Upper lobe of left lung (tissue), 6 donors: ENCODE measurements around the gene CRYBG2. TPM values are rescaled to one million over a fixed set of nuclear protein-coding genes. Genes with fewer than 3 reads are reported as not detected.

Experiments
- ATAC-seq, 2 donors: fragments of 200-7000 bp; cut with Tn5 transposase; one replicate each; pipeline ENCODE4 v1.9.1; 2022; ENCODE audit warnings: mild to moderate bottlenecking in 2 of 2, moderate library complexity in 2 of 2; ENCODE audit not compliant: low FRiP score in 2 of 2
- DNase-seq, 2 donors: peaks; one replicate each; pipeline ENCODE4 v3.0.0-alpha.2; 2019 to 2020
- H3K27ac ChIP-seq, 4 donors: fragments of 200-600 bp; sonication (generic); one replicate each; pipeline ENCODE4 v1.5.1; 2016 to 2019
- H3K27me3 ChIP-seq, 4 donors: fragments of 200-600 bp; sonication (generic); one replicate each; pipeline ENCODE4 v1.5.1; 2017 to 2019
- H3K36me3 ChIP-seq, 4 donors: fragments of 200-600 bp; sonication (generic); one replicate each; pipeline ENCODE4 v1.5.1; 2016 to 2019
- H3K4me1 ChIP-seq, 4 donors: fragments of 200-600 bp; sonication (generic); one replicate each; pipeline ENCODE4 v1.5.1; 2018 to 2019
- H3K4me3 ChIP-seq, 4 donors: fragments of 200-600 bp; sonication (generic); one replicate each; pipeline ENCODE4 v1.5.1; 2017 to 2019; ENCODE audit warnings: mild to moderate bottlenecking in 2 of 4, moderate library complexity in 1 of 4
- H3K9me3 ChIP-seq, 4 donors: fragments of 200-600 bp; sonication (generic); one replicate each; pipeline ENCODE4 v1.5.1; 2018 to 2019
- EP300 ChIP-seq, 4 donors: sonication (generic); formaldehyde crosslinking; IDR thresholded peaks; one replicate each; pipeline ENCODE4 v1.5.1; 2017; ENCODE audit warnings: antibody characterized with exemption in 4 of 4, control low read depth in 2 of 4
- POLR2A ChIP-seq, 4 donors: fragments of 450-650 bp; IDR thresholded peaks; one replicate each; pipeline ENCODE4 v1.5.1; 2016 to 2017; ENCODE audit warnings: antibody characterized with exemption in 4 of 4, mild to moderate bottlenecking in 2 of 4
- POLR2AphosphoS5 ChIP-seq, 2 donors: sonication (generic); formaldehyde crosslinking; IDR thresholded peaks; one replicate each; pipeline ENCODE4 v1.5.1; 2017; ENCODE audit warnings: antibody characterized with exemption in 2 of 2
- WGBS, 2 donors: methylation state at CpG; one replicate each; pipeline ENCODE4 v1.1.5; 2017 to 2018; 5-methylcytosine and 5-hydroxymethylcytosine counted together
- total RNA-seq, 6 donors: library from RNA; depleted of rRNA in 4 of 6; stranded (reverse); fragments of >200 nt in 4 of 6; gene quantifications; one replicate each; pipeline versions ENCODE4 v1.1.0 to v1.2.1, GENCODE V29; 2016 to 2021
- TF ChIP-seq, protein P1 (sequence below), 6 experiments: fragments of 450-650 bp in 4 of 6; fragments of 200-600 bp in 2 of 6; sonication (generic) in 2 of 6; IDR thresholded peaks; one replicate each; pipeline ENCODE4 v1.5.1; 2016 to 2019; ENCODE audit warnings: antibody characterized with exemption in 6 of 6
- donor health status: DM: no; HTN: no; CAD: no; lungs with moderate emphysema.
- donor health status: DM: no; HTN: yes; CAD: no; lungs with severe emphysema.

CRYBG2 gene
- total RNA-seq, 6 donors from 2014 or later: 0.59 to 25.2 (median 11.1) TPM

GRCh38 chr1:26361605-26362122 is 7.7 kb upstream of the CRYBG2 start:
- Histone ChIP-seq H3K4me3 (no peak overlapping the region), H3K4me1 (peaks cover 10 to 18% (median 11%) of the 10 kb centered on the region in 4 donors), H3K9me3 (no peaks in the 10 kb centered on the region), H3K27me3 (peaks cover 0 to 22% (median 12%) of the 10 kb centered on the region in 4 donors), H3K27ac (no peak overlapping the region), H3K36me3 (no peaks in the 10 kb centered on the region)
- ATAC-seq: no peak
- TF ChIP-seq POLR2AphosphoS5 (IDR thresholded peaks at IDR 0.05): no peak
- TF ChIP-seq, protein P1, sequence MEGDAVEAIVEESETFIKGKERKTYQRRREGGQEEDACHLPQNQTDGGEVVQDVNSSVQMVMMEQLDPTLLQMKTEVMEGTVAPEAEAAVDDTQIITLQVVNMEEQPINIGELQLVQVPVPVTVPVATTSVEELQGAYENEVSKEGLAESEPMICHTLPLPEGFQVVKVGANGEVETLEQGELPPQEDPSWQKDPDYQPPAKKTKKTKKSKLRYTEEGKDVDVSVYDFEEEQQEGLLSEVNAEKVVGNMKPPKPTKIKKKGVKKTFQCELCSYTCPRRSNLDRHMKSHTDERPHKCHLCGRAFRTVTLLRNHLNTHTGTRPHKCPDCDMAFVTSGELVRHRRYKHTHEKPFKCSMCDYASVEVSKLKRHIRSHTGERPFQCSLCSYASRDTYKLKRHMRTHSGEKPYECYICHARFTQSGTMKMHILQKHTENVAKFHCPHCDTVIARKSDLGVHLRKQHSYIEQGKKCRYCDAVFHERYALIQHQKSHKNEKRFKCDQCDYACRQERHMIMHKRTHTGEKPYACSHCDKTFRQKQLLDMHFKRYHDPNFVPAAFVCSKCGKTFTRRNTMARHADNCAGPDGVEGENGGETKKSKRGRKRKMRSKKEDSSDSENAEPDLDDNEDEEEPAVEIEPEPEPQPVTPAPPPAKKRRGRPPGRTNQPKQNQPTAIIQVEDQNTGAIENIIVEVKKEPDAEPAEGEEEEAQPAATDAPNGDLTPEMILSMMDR (IDR thresholded peaks at IDR 0.05): no peak
- TF ChIP-seq POLR2A (IDR thresholded peaks at IDR 0.05): no peak
- no peak for TF ChIP-seq EP300 (IDR thresholded peaks at IDR 0.05)
- peak in 1 of 2 donors; percentile 64 for DNase-seq
- WGBS, 2 donors: 85 to 91% methylated on average over 10 to 12 of the region's 12 CpGs

GRCh38 chr1:26360807-26361604 is 7.1 kb upstream of the CRYBG2 start:
- Histone ChIP-seq H3K27me3 (peaks cover 0 to 22% (median 12%) of the 10 kb centered on the region in 4 donors), H3K4me3 (peak overlapping the region in 3 of 4 donors; percentile 0 to 36 (median 22)), H3K4me1 (peaks cover 10 to 18% (median 11%) of the 10 kb centered on the region in 4 donors), H3K27ac (no peak overlapping the region), H3K9me3 (no peaks in the 10 kb centered on the region), H3K36me3 (no peaks in the 10 kb centered on the region)
- 67 to 72% methylated on average over 19 to 27 of the region's 27 CpGs for WGBS, 2 donors
- TF ChIP-seq EP300 (IDR thresholded peaks at IDR 0.05) (no peak), POLR2A (IDR thresholded peaks at IDR 0.05) (no peak), POLR2AphosphoS5 (IDR thresholded peaks at IDR 0.05) (no peak)
- TF ChIP-seq, protein P1 (IDR thresholded peaks at IDR 0.05): no peak
- DNase-seq: peak in 1 of 2 donors; percentile 53
- ATAC-seq: no peak

DNA sequence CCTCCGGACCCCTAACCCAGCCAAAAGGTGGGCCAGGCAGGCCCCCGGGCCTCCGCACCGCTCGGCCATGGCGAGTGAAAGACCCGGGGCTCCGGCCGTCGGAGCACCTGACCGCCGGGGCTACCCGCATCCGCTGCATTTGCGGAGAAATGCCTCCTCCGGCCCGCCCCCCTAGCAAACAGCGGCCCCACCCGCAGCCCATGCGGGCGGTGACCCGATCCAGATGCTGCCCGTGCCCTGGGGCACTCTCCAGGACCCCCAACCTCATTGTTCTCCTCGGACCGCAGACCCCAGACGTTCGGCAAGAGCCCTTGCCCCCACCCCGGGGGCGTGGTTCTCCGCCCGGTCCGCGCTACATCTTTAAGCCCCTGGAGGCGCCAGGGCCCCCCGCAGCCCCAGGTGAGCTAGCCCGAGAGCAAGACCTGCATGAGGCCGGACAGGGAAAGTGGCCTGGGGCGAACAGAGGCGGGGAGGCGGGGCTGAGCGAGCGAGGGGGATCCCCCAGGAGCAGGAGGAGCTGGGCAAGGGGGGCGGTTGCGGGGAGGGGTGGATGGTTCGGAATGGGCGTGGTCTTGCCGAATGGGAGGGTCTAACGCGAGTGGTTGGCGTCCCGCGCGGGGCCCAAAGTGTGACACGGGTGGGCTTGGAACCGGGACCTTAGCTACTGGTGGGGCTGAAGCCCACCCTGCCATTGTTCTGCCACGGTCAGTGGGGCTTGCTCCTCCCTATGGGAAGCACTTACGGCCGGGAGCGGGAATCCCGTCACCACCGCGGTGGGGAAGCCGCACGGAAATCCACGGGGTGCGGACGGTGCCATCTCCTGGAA is 6.3 kb upstream of the CRYBG2 start:
- Histone ChIP-seq H3K27me3 (peaks cover 0 to 22% (median 12%) of the 10 kb centered on the region in 4 donors), H3K27ac (peak overlapping the region in 1 of 4 donors; percentile 21), H3K36me3 (no peaks in the 10 kb centered on the region), H3K4me1 (peaks cover 10 to 18% (median 11%) of the 10 kb centered on the region in 4 donors), H3K4me3 (peak overlapping the region in 3 of 4 donors; percentile 0 to 36 (median 22)), H3K9me3 (no peaks in the 10 kb centered on the region)
- no peak for ATAC-seq
- no peak for TF ChIP-seq POLR2AphosphoS5 (IDR thresholded peaks at IDR 0.05)
- TF ChIP-seq EP300 (IDR thresholded peaks at IDR 0.05): no peak
- TF ChIP-seq POLR2A (IDR thresholded peaks at IDR 0.05): no peak
- TF ChIP-seq, protein P1 (IDR thresholded peaks at IDR 0.05): no peak
- DNase-seq: peak in 1 of 2 donors; percentile 83
- WGBS, 2 donors: 0 to 5% methylated on average over 23 to 55 of the region's 67 CpGs

- no peak for TF ChIP-seq POLR2AphosphoS5 (IDR thresholded peaks at IDR 0.05)
- TF ChIP-seq EP300 (IDR thresholded peaks at IDR 0.05): no peak
- TF ChIP-seq, protein P1 (IDR thresholded peaks at IDR 0.05): no peak
- no peak for TF ChIP-seq POLR2A (IDR thresholded peaks at IDR 0.05)
- Histone ChIP-seq H3K9me3 (no peaks in the 10 kb centered on the region), H3K27me3 (peaks cover 0 to 22% (median 12%) of the 10 kb centered on the region in 4 donors), H3K4me1 (peaks cover 11 to 13% (median 12%) of the 10 kb centered on the region in 4 donors), H3K27ac (no peak overlapping the region), H3K4me3 (no peak overlapping the region), H3K36me3 (no peaks in the 10 kb centered on the region)
- DNase-seq (no peak), ATAC-seq (no peak)
- 57 to 59% methylated on average over 15 of the region's 15 CpGs for WGBS, 2 donors
Observed at GRCh38 chr1:26358411-26359384, 4.8 kb upstream of the CRYBG2 start.
